DND-41 (cell line): ENCODE data around the gene CARHSP1.
A peak's percentile ranks its signal among the peaks of the same experiment; 100 is the strongest.

Experiments
- CTCF ChIP-seq: IDR thresholded peaks from 2 replicates; pipeline ENCODE4 v1.5.1; 2012; ENCODE audit warnings: borderline replicate concordance, low read length, moderate library complexity, mild to moderate bottlenecking; ENCODE audit not compliant: poor library complexity, severe bottlenecking; ENCODE audit errors: extremely low read depth
- EZH2 ChIP-seq: IDR thresholded peaks from 3 replicates; pipeline ENCODE4 v1.6.1; 2012; ENCODE audit warnings: borderline replicate concordance, low read depth, mild to moderate bottlenecking, moderate library complexity, low read length, inconsistent platforms; ENCODE audit not compliant: severe bottlenecking

GRCh38 chr16:8867216-8867931, 1.4 kb downstream of the CARHSP1 start:
- TF ChIP-seq EZH2 = no peak
- peak; percentile 1 for TF ChIP-seq CTCF
